ENCODE data around the gene TOB1. TPM values are rescaled to one million over a fixed set of nuclear protein-coding genes. Genes with fewer than 3 reads are reported as not detected.

The TOB1 gene
- total and polyA plus RNA-seq, 2 of the 4 experiments (the other 2 are of a cell fraction) = 4.3 to 9.0 TPM

DNA sequence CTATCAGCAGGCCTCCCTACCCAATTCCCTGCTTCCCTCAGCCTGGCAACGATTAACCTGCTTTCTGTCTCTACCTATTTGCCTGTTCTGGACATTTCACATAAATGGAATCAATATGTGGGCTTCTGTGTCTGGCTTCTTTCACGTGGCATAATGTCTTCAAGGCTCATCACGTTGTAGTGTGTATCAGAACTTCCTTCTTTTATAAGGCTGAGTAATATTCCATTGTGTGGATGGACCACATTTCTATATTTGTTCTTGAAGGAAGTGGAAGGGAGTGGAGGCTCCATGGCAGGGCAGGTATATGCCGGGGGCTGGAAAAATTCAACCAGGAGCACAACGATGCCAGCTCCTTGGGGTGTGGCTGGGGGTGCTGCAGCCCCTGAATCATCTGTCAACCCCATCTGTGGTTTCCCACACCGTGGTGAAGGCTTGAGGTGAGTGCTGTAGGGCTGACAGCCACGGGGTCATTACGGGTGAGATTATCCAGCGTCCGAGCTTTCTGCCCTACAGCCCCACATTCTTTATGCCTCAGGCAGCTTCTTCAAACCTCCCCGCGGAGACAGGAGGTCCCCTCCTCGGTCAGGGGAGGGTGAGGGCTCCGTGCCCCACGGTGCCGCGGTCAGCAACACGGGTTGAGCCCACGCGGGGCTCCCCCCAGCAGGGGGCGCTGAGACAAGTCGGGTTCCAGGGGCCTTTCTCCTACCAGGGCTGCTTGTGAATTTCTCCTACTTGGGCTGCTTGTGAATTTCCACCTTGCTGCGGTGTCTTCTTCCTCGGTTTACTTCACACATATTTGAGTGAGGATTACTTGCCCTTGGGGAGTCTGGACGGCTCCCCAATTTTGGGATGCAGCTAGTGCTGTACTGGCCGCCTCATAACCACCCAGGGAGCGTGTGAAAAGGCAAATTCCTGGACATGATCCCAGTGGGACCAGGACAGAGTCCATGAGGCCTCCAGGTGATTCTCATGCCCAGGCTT lies 49.1 kb downstream of the TOB1 start:
- H4K5ac ChIP-seq (ENCODE audit: low read depth, low read length) = no peak overlapping the region
- no TSS peak for BruUV-seq (replicated peaks)
- ATAC-seq (ENCODE audit: low read depth) = peak; percentile 77
- H3K79me1 ChIP-seq (ENCODE audit: low read depth in 1 of 2, low read length in 2 of 2) = no peaks in the 10 kb centered on the region
- H2BK15ac ChIP-seq (ENCODE audit: low read depth, low read length) = no peak overlapping the region
- H3K27me3 ChIP-seq (ENCODE audit: control insufficient read depth, insufficient read depth, low read length) = peaks cover 36% of the 10 kb centered on the region
- H3K9ac ChIP-seq (ENCODE audit: low read depth, low read length) = no peak overlapping the region
- no peak overlapping the region for H3K56ac ChIP-seq (ENCODE audit: extremely low read depth, insufficient read depth, low read length)
- dilution Hi-C loops (cut with HindIII; ENCODE audit: low sequenced_read_pairs, unreplicated experiment) (no loop called here), intact Hi-C loops (cut with micrococcal nuclease) (no loop called here), in situ Hi-C loops (cut with MboI; ENCODE audit: low sequenced_read_pairs) (no loop called here)
- H4K8ac ChIP-seq (ENCODE audit: low read depth in 2 of 2, low read length in 2 of 2) = no peak overlapping the region
- no peak overlapping the region for H3K18ac ChIP-seq (ENCODE audit: low read depth, low read length)
- CTCF ChIA-PET = interaction anchor here (0.7 to 1.1 kb wide), 3 partner anchors 11 to 32 kb away, joined by 3 to 4 read pairs (median 3); no protein-coding TSS in a partner anchor
- no peak overlapping the region for H3K23ac ChIP-seq (ENCODE audit: low read depth, low read length)
- no peak overlapping the region for H2BK5ac ChIP-seq (ENCODE audit: low read depth, low read length, poor library complexity, severe bottlenecking)
- H3K27ac ChIP-seq (ENCODE audit: insufficient read depth, low read length) = no peak overlapping the region
- H2AK5ac ChIP-seq (ENCODE audit: low read depth, low read length) = no peak overlapping the region
- TF ChIP-seq NFE2L2 (IDR thresholded peaks at IDR 0.05; ENCODE audit: low read depth, low read length) = no peak
- TF ChIP-seq SMC3 (IDR thresholded peaks at IDR 0.05; ENCODE audit: low read depth, low read length) = peak; percentile 34
- no peak for TF ChIP-seq FOS (IDR thresholded peaks at IDR 0.05; ENCODE audit: low read depth, low read length)
- TF ChIP-seq, protein P1, sequence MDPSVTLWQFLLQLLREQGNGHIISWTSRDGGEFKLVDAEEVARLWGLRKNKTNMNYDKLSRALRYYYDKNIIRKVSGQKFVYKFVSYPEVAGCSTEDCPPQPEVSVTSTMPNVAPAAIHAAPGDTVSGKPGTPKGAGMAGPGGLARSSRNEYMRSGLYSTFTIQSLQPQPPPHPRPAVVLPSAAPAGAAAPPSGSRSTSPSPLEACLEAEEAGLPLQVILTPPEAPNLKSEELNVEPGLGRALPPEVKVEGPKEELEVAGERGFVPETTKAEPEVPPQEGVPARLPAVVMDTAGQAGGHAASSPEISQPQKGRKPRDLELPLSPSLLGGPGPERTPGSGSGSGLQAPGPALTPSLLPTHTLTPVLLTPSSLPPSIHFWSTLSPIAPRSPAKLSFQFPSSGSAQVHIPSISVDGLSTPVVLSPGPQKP (IDR thresholded peaks at IDR 0.05; ENCODE audit: borderline replicate concordance, low read depth, low read length) = no peak
- TF ChIP-seq RAD21 (IDR thresholded peaks at IDR 0.05; ENCODE audit: low read length) = 0 out of 2 replicates have a peak, but pooled peaks have one; percentile 24
- TF ChIP-seq MAFK (IDR thresholded peaks at IDR 0.05; ENCODE audit: low read depth, low read length) = no peak
- TF ChIP-seq MXI1 (IDR thresholded peaks at IDR 0.05; ENCODE audit: borderline replicate concordance, low read depth, low read length) = no peak
- no peak for TF ChIP-seq POLR2A (IDR thresholded peaks at IDR 0.05; ENCODE audit: low read depth, low read length)
- TF ChIP-seq, protein P2, sequence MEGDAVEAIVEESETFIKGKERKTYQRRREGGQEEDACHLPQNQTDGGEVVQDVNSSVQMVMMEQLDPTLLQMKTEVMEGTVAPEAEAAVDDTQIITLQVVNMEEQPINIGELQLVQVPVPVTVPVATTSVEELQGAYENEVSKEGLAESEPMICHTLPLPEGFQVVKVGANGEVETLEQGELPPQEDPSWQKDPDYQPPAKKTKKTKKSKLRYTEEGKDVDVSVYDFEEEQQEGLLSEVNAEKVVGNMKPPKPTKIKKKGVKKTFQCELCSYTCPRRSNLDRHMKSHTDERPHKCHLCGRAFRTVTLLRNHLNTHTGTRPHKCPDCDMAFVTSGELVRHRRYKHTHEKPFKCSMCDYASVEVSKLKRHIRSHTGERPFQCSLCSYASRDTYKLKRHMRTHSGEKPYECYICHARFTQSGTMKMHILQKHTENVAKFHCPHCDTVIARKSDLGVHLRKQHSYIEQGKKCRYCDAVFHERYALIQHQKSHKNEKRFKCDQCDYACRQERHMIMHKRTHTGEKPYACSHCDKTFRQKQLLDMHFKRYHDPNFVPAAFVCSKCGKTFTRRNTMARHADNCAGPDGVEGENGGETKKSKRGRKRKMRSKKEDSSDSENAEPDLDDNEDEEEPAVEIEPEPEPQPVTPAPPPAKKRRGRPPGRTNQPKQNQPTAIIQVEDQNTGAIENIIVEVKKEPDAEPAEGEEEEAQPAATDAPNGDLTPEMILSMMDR (conservative IDR thresholded peaks at IDR 0.05; ENCODE audit: low read depth, low read length) = peak; percentile 53
- TF ChIP-seq, protein P3, sequence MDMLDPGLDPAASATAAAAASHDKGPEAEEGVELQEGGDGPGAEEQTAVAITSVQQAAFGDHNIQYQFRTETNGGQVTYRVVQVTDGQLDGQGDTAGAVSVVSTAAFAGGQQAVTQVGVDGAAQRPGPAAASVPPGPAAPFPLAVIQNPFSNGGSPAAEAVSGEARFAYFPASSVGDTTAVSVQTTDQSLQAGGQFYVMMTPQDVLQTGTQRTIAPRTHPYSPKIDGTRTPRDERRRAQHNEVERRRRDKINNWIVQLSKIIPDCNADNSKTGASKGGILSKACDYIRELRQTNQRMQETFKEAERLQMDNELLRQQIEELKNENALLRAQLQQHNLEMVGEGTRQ (IDR thresholded peaks at IDR 0.05; ENCODE audit: low read depth, low read length) = no peak
- H3K14ac ChIP-seq (replicated peaks; ENCODE audit: low read depth, low read length) = no peak overlapping the region
- H3K4ac ChIP-seq (ENCODE audit: low read depth, low read length) = no peak overlapping the region
- H3K9me1 ChIP-seq (ENCODE audit: insufficient read depth, low read length) = no peaks in the 10 kb centered on the region
- H3K9me3 ChIP-seq (ENCODE audit: control insufficient read depth, insufficient read depth, low read length) = no peaks in the 10 kb centered on the region
- WGBS, 2 experiments (ENCODE audit: extremely low coverage in 2 of 2, insufficient read length in 1 of 2) = 0% methylated on average over 2 of the region's 27 CpGs; no CpG with 5 or more reads in 1 of the 2 experiments
- no peak for DNase-seq
- no peak overlapping the region for H2BK20ac ChIP-seq (ENCODE audit: low read depth, low read length)
- H4K91ac ChIP-seq (ENCODE audit: insufficient read depth, low read depth, low read length) = no peak overlapping the region
- no peaks in the 10 kb centered on the region for H3K4me1 ChIP-seq (ENCODE audit: control insufficient read depth, insufficient read depth, low read length)
- no peak overlapping the region for H2BK120ac ChIP-seq (ENCODE audit: low read depth, low read length)
- H2AK9ac ChIP-seq (replicated peaks; ENCODE audit: low read depth, low read length, poor library complexity) = peak overlapping the region; percentile 19
- POLR2A ChIA-PET (ENCODE audit: unreplicated experiment) = no interaction called here
- no peaks in the 10 kb centered on the region for H3K36me3 ChIP-seq (ENCODE audit: control insufficient read depth, insufficient read depth, low read length)
- H4K20me1 ChIP-seq (ENCODE audit: insufficient read depth, low read length) = no peaks in the 10 kb centered on the region
- no peak overlapping the region for H3K4me2 ChIP-seq (ENCODE audit: low read depth, low read length)
- peak overlapping the region; percentile 84 for H2AFZ ChIP-seq (replicated peaks; ENCODE audit: low read length, poor library complexity)
- H3K4me3 ChIP-seq (ENCODE audit: insufficient read depth, low read depth, low read length) = no peak overlapping the region
